Urinary bladder (tissue), 4 donors: ENCODE measurements around the gene PPM1B. TPM values are rescaled to one million over a fixed set of nuclear protein-coding genes. Genes with fewer than 3 reads are reported as not detected.
"Not testable (repeated sequence)": the region's sequence is repeated elsewhere in the genome, so short reads cannot be mapped to it uniquely, and the experiment has no call there.

Source experiments
- DNase-seq: peaks from one replicate; pipeline ENCODE4 v3.0.0-alpha.2; 2015; ENCODE audit errors: extremely low spot score
- H3K27ac ChIP-seq: one replicate; pipeline ENCODE4 v1.5.1; 2013; ENCODE audit warnings: low read depth, mild to moderate bottlenecking, moderate library complexity
- H3K36me3 ChIP-seq: one replicate; pipeline ENCODE4 v1.6.1; 2013; ENCODE audit warnings: mild to moderate bottlenecking, moderate library complexity; ENCODE audit not compliant: insufficient read depth
- H3K4me1 ChIP-seq: one replicate; pipeline ENCODE4 v1.6.1; 2013; ENCODE audit warnings: mild to moderate bottlenecking, moderate library complexity; ENCODE audit not compliant: insufficient read depth
- H3K4me3 ChIP-seq: one replicate; pipeline ENCODE4 v1.5.1; 2013; ENCODE audit warnings: low read depth, low read length
- WGBS: extraction: QIAGEN DNeasy Blood & Tissue Kit; methylation state at CpG from one replicate; pipeline ENCODE4 v1.1.7; 2013; 5-methylcytosine and 5-hydroxymethylcytosine counted together
- polyA plus RNA-seq: library from polyadenylated mRNA; stranded (reverse); fragments of 200-250 nt; gene quantifications from one replicate; pipeline ENCODE4 v1.2.3, GENCODE V29; 2013
- total RNA-seq: library from RNA; depleted of rRNA; stranded (reverse); fragments of >200 nt; gene quantifications from one replicate; pipeline ENCODE4 v1.2.3, GENCODE V29; 2014
- donor health status: healthy with polysubstance abuse.
- donor health status: healthy.

PPM1B gene
- total RNA-seq (67.3 TPM), polyA plus RNA-seq (35.9 TPM)

DNA sequence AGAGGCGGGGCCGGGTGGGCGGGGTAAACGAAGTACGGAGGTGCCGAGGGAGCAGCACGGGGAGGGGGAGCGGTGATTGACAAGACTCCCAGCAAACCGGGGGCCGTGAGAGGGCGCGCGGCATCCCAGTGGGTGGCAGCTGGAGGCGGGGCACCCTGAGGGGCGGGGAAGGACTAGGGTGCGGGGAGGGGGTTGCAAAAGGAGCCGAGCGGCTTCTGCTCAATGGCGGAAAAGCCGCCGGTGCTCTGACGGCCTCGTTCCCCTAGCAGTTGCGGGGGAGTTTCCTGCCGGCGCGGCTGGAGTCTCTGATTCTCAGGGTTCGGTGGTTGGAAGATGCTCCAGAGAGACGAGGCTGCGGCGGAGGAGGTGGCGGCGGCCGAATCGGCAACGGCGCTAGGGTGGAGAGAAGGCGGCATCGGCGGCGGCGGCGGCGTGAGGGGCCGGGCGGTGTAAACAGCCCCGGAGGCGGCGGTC lies at the start of gene PPM1B:
Gene PPM1B (plus strand): TSS at position 195 of the 474 bp plus-strand sequence. CDS start 32,325 bp downstream, outside the sequence.
- H3K4me3 ChIP-seq: peak within 1 kb of the TSS; percentile 89
- peak within 1 kb of the TSS; percentile 99 for H3K27ac ChIP-seq
- DNase-seq: no peak
- no peaks in the 10 kb centered on the region for H3K36me3 ChIP-seq
- no peaks in the 10 kb centered on the region for H3K4me1 ChIP-seq
- WGBS: under 1% methylated on average over 49 of the region's 49 CpGs

DNA sequence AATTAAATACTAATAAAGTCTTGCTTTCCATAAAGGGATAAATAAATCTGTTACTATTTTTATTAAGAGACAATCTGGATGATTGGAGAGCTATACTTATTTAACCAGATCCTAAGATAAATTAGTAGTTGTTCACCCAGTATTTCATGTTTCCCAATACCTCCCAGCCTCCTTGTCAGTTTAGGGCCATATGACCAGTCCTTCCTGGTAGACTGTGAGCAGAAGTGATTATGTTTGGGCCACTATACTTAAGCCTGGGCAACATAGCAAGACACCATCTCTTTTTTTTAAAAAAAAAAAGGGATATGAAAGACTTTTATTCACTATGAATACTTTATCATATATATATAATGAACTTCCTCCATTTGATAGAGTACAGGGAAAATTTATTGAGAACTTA lies 48.8 kb upstream of the PPM1B start:
- no peak for DNase-seq
- Histone ChIP-seq H3K27ac (no peak overlapping the region), H3K4me1 (no peaks in the 10 kb centered on the region), H3K4me3 (no peak overlapping the region), H3K36me3 (no peaks in the 10 kb centered on the region)

DNA sequence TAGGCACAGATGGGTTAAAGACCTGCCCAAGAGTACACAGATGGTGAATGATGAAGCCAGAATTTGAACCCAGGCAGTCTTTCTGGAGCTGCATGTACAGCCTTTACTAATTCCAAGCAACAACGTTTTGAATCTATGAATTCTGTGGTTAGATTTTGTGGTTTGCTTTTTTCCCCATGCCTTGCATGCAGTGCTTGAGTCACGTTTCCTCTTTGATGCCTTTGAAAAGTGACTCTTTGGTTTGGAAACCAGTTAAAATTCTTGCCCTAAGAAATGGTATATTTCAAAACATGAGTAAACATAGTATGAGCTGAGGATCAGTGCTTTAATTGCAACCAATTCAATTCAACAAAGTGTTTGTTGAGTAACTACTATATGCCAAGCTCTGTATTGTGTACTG lies 48.2 kb upstream of the PPM1B start:
- 66% methylated on average over 2 of the region's 2 CpGs for WGBS
- H3K27ac ChIP-seq: no peak overlapping the region
- no peak for DNase-seq

DNA sequence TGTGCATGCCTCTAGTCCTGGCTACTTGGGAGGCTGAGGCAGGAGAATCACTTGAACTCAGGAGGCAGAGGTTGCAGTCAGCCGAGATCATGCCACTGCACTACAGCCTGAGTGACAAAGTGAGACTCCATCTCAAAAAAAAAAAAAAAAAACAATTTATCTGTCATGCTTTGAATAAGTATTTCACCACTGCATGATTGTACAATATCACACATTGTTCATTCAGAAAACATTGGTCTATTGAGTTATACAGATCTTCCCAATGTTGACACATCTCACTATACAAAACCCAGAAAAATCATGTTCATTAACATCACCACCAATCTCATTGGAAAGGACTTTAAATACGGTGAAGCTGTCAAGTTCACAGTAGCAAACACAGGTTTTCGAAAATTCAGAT lies 46.8 kb upstream of the PPM1B start:
- no peak for DNase-seq
- Histone ChIP-seq H3K27ac (no peak overlapping the region), H3K4me1 (no peaks in the 10 kb centered on the region), H3K4me3 (no peak overlapping the region), H3K36me3 (no peaks in the 10 kb centered on the region)
- WGBS: 89% methylated on average over 3 of the region's 3 CpGs

More for the DNA sequence above, 48.2 kb upstream of the PPM1B start:
- no peaks in the 10 kb centered on the region for H3K36me3 ChIP-seq
- H3K4me1 ChIP-seq: no peaks in the 10 kb centered on the region
- H3K4me3 ChIP-seq: no peak overlapping the region

DNA sequence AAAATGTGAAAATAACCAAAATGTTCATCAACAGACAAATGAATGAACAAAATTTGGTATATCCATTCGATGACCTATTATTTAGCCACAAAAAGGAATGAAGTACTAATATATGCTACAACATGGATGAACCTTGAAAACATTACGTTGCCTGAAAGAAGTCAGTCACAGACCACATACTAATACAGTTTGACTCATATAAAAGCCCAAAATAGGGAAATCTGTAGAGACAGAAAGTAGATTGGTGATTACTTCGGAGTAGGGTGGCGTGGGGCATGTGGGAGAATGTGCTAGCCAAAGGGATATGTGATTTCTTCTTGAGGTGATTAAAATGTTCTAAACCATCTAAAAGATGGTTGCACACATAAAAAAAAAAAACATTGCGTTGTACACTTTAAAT lies 44.2 kb upstream of the PPM1B start:
- Histone ChIP-seq H3K4me1 (no peaks in the 10 kb centered on the region), H3K27ac (no peak overlapping the region), H3K4me3 (no peak overlapping the region), H3K36me3 (no peaks in the 10 kb centered on the region)
- DNase-seq: no peak
- 92% methylated on average over 5 of the region's 5 CpGs for WGBS

DNA sequence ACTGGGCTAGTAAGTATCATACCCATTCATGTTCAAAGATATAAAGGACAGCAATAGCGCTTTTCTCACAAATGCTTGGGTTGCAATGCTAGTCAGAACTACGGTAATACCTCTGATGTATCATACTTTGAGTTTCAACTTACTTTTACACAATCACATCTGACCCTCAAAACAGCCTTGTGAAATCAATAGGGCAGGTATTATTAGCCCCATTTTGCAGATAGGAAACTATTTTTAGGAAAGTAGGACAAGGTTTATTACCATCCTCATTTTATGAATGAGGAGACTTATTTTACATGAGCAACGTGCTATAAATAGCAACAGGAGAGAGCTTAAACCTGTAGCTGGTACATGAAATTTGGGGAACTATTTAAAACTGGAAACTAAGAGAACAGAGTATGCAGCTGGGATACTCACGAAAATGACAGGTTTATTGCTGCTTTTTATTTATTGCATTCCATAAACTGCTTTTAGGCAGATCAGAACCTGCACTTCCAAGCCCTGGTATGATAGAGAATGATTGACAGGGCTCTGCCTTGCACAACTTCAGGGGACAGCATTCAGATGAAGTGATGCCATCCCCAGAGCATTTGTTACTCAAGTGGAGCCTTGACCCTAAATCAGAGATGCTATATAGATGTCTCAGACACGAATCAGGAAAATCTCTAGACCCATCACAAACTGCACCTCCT lies 42.4 kb upstream of the PPM1B start:
- peak; percentile 13 for DNase-seq
- no peak overlapping the region for H3K27ac ChIP-seq

DNA sequence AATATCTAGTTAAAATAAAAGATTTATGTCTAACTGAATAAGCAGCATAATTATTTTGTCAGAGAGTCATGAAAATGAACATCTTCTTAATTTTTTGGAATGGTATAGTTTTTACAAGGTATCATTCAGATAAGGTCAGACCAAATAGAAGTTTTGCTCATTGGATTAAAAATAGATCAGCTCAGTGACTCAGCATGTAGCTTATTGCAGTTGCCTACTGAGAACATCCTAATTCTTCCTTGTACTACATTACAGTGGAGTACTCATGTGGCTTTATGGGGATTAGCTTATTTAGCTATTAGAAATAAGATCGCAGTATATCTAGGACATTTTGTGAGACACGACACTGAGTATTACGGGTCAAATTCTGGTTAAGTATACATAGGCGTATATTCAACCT lies 38.2 kb upstream of the PPM1B start:
- no peaks in the 10 kb centered on the region for H3K36me3 ChIP-seq
- 60% methylated on average over 4 of the region's 4 CpGs for WGBS
- no peak overlapping the region for H3K4me3 ChIP-seq
- no peak overlapping the region for H3K27ac ChIP-seq
- DNase-seq: no peak
- H3K4me1 ChIP-seq: no peaks in the 10 kb centered on the region

More for the DNA sequence above, 42.4 kb upstream of the PPM1B start:
- 46% methylated on average over 5 of the region's 5 CpGs for WGBS
- no peaks in the 10 kb centered on the region for H3K4me1 ChIP-seq
- no peak overlapping the region for H3K4me3 ChIP-seq
- H3K36me3 ChIP-seq: no peaks in the 10 kb centered on the region

DNA sequence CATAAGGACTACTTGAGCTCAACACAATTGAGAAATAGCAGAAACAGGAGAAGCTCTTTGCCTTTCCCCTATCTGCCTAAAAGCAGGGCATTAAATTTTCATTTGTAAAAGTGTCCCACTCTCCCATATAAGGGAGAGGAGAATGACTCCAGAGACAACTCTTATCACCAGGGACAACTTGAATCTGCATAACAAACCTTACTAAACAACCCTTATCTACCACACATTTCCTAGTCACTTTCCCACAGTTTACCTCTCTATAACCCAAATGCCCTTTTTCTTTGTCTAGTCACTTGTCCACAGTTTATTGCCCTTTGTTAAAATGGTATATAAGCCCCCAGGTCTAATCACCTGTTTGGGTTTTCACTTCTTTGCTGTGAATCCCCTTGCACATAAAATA lies 37.5 kb upstream of the PPM1B start:
- Histone ChIP-seq H3K36me3 (no peaks in the 10 kb centered on the region), H3K4me1 (no peaks in the 10 kb centered on the region), H3K4me3 (no peak overlapping the region), H3K27ac (no peak overlapping the region)
- DNase-seq: no peak

DNA sequence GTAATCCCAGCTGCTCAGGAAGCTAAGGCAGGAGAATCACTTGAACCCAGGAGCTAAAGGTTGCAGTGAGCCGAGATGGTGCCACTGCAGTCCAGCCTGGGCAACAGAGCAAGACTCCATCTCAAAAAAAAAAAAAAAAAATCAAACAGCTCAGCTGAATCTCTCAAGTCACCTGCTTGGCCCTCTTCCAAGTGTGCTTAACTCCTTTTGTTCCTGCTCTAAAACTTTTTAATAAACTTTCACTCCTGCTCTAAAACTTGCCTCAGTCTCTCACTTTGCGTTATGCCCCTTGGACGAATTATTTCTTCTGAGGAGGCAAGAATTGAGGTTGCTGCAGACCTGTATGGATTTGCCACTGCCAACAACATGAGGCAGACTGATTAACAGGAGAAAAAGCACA lies 35.1 kb upstream of the PPM1B start:
- H3K27ac ChIP-seq, H3K4me1 ChIP-seq, H3K36me3 ChIP-seq, DNase-seq, H3K4me3 ChIP-seq: not testable (repeated sequence)
- WGBS: 93% methylated on average over 3 of the region's 3 CpGs

DNA sequence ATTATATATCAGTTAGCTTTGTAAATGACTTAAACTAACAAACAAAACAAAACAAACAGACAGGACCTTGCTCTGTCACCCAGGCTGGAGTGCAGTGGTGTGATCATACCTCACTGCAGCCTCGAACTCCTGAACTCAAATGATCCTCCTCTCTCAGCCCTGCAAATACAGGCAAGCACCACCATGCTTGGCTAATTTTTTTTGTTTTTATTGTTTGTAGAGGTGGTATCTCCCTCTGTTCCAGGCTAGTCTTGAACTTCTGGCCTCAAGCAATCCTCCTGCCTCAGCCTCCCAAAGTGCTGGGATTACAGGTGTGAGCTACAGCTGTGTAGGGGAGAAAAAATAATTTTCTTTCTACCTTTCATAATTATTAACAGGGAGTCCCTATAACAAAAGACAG lies 33.8 kb upstream of the PPM1B start:
- Histone ChIP-seq H3K36me3 (no peaks in the 10 kb centered on the region), H3K4me1 (no peaks in the 10 kb centered on the region), H3K27ac (no peak overlapping the region), H3K4me3 (no peak overlapping the region)
- no peak for DNase-seq
- WGBS: 90% methylated on average over 1 of the region's 1 CpG

DNA sequence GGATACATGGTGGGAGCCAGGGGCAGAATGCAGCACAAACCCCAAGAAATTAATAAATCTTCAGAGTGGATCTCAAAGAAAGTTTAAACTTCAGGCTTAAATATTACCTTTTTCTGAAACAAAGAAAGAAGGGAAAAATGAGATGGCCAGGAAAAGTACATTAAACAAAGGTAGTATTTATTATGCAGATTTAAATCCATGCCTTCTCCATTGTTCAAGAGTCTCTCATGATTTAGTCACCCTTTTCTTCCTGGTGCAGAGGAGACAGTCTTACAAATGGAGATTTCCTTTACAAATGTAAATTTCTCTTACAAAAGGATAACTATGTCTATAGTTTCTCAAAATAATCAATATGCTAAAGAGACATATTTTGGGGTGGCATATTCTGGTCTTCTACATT lies 33.4 kb upstream of the PPM1B start:
- no peak overlapping the region for H3K27ac ChIP-seq
- no peak for DNase-seq
- H3K4me1 ChIP-seq: no peaks in the 10 kb centered on the region

DNA sequence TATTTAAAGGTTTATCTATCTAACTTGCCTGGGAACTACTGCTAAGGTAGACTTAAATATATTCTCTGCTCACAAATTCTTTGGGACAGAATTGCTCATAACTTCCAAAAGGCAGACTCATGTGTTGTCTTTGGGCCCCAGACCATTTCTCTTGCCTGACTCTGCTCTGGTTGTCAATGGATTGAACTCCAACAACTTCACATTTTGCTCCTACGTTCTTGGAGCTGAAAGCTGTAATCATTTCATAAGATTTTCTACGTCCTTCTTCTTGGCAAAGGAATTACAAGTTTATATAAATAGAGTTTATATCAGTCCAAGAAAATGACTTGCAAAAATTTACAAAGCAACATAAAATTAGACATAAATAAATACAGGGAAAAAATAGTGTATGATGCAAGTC lies 32.9 kb upstream of the PPM1B start:
- no peak overlapping the region for H3K27ac ChIP-seq
- H3K4me1 ChIP-seq: no peaks in the 10 kb centered on the region
- H3K36me3 ChIP-seq: no peaks in the 10 kb centered on the region
- no peak overlapping the region for H3K4me3 ChIP-seq
- WGBS: 22% methylated on average over 2 of the region's 2 CpGs
- DNase-seq: no peak

More for the DNA sequence above, 33.4 kb upstream of the PPM1B start:
- H3K4me3 ChIP-seq: no peak overlapping the region
- H3K36me3 ChIP-seq: no peaks in the 10 kb centered on the region

DNA sequence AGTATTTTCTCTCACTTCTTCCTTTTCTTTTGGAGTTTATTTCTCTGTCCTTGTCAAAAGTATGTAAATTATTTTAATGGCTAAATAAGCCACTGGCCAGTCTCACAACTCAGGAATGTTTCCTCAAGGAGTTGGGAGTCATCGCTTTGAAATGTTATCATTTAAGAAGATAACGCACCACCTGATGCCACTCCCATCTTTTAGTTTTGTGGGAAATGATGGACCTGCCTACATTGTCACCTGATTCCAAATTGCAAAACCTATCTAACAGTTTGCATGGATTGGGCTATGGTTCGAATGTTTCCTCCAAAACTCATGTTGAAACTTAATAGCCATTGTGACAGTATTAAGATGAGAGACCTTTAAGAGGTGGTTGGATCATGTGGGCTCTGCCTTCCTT lies 32.4 kb upstream of the PPM1B start:
- Histone ChIP-seq H3K27ac (no peak overlapping the region), H3K36me3 (no peaks in the 10 kb centered on the region), H3K4me1 (no peaks in the 10 kb centered on the region), H3K4me3 (no peak overlapping the region)
- WGBS: 36% methylated on average over 3 of the region's 3 CpGs
- DNase-seq: no peak

DNA sequence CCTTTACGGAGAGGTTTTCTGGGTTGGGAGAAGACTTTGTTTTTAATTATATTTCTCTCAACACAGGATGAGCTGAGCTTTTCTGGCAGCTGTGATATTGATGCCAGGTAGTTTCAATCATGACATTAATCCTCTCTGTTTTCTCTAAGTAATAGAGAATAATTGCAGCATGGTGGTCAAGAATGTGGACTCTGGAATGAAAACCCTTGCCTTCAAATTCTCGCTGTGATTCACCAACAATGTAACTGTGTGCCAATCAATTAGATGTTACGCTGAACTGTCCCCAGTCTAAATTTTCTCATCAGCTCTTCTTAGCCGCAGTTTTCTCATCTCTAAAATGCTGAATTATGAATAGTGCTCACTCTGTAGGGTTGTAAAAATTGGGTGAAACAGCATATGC lies 31.6 kb upstream of the PPM1B start:
- no peak for DNase-seq
- no peaks in the 10 kb centered on the region for H3K4me1 ChIP-seq
- WGBS: 88% methylated on average over 4 of the region's 4 CpGs
- H3K4me3 ChIP-seq: no peak overlapping the region
- H3K36me3 ChIP-seq: no peaks in the 10 kb centered on the region
- no peak overlapping the region for H3K27ac ChIP-seq
